ENCODE results near the gene REPS1.

REPS1 gene

GRCh38 chr6:138920906-138921305, 67.1 kb downstream of the REPS1 start:
- DNase-seq = peak; percentile 49

DNA sequence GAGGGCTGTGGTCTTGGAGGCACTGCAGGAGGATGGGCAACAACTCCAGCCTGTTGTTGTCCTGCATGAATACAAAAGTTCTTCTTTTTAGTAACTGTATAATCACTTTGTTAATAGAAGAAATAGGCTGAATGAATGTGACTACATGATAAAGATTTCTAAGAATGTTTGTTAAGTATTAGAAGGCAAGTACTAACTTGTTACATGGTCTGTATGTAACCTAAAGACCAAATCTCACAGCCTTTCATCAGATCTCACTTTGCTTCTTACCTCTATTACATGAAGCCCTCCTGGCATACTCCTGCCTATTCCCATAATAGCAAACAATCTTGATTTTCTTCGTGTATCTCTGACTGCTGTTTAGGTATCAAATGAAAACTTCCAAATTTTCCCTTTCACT, 73.4 kb downstream of the REPS1 start:
- DNase-seq = no peak

DNA sequence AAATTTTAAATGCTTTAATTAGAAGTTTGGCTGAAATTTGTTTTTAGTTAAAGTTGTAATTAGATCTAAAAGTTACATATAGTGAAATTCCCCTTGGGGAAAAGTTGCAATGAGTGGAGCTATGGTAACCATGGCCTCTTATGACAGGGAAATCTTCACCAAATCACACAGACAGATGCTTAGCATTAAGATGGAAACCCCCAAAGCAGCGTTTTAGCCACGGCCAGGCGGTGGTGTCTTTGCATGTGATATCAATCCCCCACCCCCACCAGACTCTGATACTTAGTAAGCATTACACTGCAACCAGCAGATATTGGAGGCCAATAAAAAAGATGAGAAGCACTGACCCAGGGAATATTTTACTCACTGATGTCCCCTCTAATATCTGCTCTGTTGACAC, 75.7 kb downstream of the REPS1 start:
- DNase-seq = no peak

DNA sequence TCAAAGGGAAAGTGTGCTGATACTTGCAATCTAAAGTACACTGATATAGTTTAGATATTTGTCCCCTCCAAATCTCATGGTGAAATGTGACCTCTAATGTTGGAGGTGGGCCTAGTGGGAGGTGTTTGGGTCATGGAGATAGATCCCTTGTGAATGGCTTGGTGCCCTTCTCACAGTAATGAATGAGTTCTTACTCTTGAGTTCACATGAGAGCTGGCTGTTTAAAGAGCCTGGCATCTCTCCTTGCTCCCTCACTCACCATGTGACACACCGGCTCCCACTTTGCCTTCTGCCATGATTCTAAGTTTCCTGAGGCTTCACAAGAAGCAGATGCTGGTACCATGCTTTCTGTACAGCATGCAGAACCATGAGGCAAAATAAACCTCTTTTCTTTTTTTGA, 78.1 kb downstream of the REPS1 start:
- peak; percentile 74 for DNase-seq

DNA sequence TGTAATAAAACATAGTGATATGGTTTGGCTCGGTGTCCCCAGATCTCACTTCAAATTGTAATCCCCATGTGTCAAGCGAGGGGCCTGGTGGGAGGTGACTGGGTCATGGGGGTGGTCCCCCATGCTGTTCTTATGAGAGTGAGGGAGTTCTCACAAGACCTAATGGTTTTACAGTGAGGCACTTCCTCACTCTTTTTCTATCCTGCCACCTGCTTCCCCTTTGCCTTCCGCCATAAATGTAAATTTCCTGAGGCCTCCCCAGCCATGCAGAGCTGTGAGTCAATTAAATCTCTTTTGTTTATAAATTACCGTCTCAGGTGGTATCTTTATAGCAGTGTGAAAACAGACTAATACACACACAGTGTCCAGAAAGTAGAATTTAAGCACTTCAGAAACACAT, 78.5 kb downstream of the REPS1 start:
- peak; percentile 82 for DNase-seq

- DNase-seq = no peak
Observed at GRCh38 chr6:138907167-138907566, 80.9 kb downstream of the REPS1 start.

DNA sequence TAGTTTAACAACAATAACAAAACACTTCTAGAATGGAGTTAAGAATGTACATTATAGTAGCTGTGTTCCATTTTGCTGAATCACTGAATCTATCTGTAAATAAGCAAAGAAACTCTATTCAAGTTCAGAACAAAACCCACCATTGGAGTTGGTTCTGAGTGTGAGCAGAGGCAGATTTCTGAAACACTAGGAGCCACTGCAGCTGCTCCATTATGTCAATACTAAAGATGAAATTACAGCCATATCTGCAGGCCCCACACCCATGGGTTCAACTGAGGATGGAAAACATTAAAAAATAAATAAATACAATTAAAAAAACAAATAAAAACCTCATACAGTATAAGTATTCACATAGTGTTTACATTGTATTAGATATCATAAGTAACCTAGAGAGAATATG, 91.0 kb downstream of the REPS1 start:
- no peak for DNase-seq

- no peak for DNase-seq
Observed at GRCh38 chr6:138896104-138896756, 91.8 kb downstream of the REPS1 start.

DNA sequence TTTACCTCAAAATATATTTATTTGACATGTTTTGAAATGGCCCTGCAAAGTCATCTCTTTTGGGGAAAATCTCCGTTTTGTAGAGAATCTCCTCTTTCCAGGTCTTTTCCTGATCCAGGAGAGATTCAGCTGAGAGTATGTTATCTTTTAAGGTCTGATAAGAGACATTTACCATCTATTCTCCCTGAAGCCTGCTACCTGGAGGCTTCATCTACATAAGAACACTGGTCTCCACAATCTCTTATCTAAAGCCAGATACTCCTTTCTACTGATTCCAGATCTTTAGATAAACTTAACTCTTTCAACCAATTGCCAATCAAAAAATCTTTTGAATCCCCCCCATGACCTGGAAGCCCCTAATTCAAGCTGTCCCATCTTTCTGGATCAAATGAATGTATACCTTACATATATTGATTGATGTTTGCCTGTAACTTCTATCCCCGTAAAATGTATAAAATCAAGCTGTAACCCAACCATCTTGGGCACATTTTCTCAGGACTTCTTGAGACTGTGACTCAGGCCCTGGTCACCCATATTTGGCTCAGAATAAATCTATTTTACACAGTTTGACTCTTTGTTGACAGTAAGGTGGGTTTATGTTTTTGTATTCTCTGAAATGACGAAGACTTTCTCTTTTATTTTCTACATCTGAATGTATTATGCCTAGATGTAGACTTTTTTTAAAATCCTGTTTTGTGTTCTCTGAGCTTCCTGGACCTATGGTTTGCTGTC, 96.6 kb downstream of the REPS1 start:
- no peak for DNase-seq

DNA sequence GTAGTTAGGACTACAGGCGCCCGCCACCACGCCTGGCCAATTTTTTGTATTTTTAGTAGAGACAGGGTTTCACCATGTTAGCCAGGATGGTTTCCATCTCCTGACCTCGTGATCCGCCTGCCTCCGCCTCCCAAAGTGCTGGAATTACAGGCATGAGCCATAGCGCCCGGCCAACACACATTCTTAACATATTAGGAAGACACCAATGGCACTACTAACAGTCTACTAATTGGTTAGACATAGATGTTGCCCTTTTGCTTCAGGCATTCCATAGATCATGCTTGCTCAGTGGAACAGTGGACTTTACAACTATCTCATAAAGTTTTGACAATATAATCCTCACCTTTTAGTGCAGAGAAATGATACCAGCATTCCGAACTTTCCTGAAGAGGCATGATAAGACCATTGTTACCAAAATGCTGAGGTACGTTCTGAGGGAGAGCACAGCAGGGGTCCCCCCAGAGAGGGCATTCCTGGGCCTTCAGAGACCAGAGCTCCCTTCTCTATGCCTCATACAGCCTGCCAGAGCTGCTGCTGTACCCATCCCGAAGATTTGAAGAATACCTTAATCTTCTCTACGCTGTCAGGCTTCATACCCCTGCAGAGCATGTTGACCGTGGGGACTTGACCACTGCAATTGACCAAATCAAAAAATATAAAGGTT, 102.8 kb downstream of the REPS1 start:
- no peak for DNase-seq

- DNase-seq = no peak
Observed at GRCh38 chr6:138882369-138883017, 105.6 kb downstream of the REPS1 start.

DNA sequence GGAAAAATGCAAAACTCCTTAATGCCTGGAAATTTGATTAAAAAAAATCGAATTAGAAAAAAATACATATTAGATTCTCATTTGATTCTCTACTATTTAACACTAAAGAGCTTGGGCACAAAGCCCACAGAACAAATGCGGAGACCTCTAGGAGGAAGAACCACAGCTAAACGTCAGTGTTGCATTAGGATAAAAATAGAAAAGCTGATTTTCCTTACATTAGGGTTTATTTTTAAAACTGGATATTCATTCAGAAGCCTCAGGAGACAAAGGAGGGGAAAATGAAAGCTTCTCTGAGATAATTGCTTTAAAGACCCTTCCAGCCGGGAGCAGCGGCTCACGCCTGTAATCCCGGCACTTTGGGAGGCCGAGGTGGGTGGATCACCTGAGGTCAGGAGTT, 114.9 kb downstream of the REPS1 start:
- DNase-seq = peak; percentile 35

GRCh38 chr6:138869398-138869797, 118.7 kb downstream of the REPS1 start:
- DNase-seq = peak; percentile 83

DNA sequence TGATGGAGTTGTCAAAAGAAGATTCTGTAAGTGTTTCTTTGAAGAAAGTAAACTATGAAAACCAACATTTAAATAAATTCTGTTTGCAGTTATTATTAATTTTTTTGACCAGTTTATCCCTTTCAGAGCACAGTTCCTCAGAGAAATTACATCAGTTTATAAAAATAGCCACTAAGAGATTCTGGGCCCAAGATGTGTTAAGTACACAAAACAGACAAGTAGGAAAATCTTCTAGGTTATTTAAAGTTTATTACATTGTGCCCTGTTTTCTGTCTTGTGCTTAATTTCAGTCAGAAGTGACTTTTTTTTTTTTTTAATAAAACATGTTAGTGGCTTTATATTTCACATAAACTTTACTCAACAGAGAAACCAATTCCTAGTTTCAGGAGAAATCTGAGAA, 119.9 kb downstream of the REPS1 start:
- DNase-seq = no peak

GRCh38 chr6:138865480-138866109, 122.5 kb downstream of the REPS1 start:
- peak; percentile 29 for DNase-seq

- no peak for DNase-seq
Observed at GRCh38 chr6:138864343-138864890, 123.6 kb downstream of the REPS1 start.

- DNase-seq = no peak
Observed at GRCh38 chr6:138863321-138863720, 124.7 kb downstream of the REPS1 start.

DNA sequence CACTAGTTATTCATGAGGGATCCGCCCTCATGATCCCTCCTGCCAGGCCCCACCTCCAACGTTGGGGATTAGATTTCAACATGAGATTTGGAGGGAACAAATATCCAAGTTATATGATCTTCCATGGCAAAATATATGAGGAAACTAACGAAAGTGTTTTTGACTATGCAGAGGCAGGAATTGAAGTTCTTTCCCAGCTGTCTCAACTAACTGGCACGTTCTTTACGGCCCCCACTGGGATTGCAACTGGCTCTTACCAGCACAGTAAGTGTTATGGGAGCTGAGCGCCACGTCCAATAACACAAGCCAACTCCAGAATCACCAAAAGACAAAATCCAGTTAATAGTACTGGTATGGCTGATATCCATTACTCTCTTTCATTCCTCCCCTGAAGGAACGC, 125.6 kb downstream of the REPS1 start:
- DNase-seq = no peak

DNA sequence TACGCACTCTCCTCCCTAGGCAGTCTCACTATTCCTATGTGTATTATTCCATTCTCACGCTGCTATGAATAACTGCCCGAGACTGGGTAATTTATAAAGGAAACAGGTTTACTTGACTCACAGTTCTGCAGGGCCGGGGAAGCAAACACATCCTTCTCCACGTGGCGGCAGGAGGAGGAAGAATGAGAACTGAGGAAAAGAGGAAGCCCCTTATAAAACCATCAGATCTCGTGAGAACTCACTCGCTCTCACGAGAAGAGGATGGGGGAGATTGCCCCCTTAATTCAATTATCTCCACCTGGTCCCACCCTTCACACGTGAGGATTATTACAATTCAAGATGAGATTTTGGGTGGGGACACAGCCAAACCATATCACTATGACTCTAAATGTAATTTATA, 130.3 kb downstream of the REPS1 start:
- no peak for DNase-seq

GRCh38 chr6:138856654-138857053, 131.4 kb downstream of the REPS1 start:
- DNase-seq = no peak
